Loucy (cell line): Measurements from ENCODE around the gene NEUROD2.

Experiments
- H2AFZ ChIP-seq: fragments of 200-600 bp; sonication (generic); 2 replicates; pipeline ENCODE4 v1.6.0; 2016; ENCODE audit warnings: antibody characterized with exemption, mild to moderate bottlenecking, low read length, moderate library complexity
- H3F3A ChIP-seq: fragments of 200-600 bp; 2 replicates; pipeline ENCODE4 v1.6.0; 2016; ENCODE audit warnings: antibody characterized with exemption, low read depth, mild to moderate bottlenecking
- H3K27me3 ChIP-seq: fragments of 200-600 bp; sonication (generic); 2 replicates; pipeline ENCODE4 v1.6.1; 2014; ENCODE audit warnings: low read length, mild to moderate bottlenecking; ENCODE audit not compliant: insufficient read depth, poor library complexity, severe bottlenecking
- H3K36me3 ChIP-seq: fragments of 200-600 bp; sonication (generic); 2 replicates; pipeline ENCODE4 v1.6.1; 2016; ENCODE audit warnings: low read length; ENCODE audit not compliant: insufficient read depth
- H3K4me1 ChIP-seq: fragments of 200-600 bp; sonication (generic); 2 replicates; pipeline ENCODE4 v1.5.1; 2014; ENCODE audit warnings: low read length, mild to moderate bottlenecking; ENCODE audit not compliant: insufficient read depth, poor library complexity, severe bottlenecking
- H3K4me2 ChIP-seq: fragments of 200-600 bp; sonication (generic); 2 replicates; pipeline ENCODE4 v1.6.0; 2014; ENCODE audit warnings: antibody characterized with exemption, low read length, low read depth, mild to moderate bottlenecking; ENCODE audit not compliant: poor library complexity, severe bottlenecking
- H3K4me3 ChIP-seq: fragments of 200-600 bp; sonication (generic); 2 replicates; pipeline ENCODE4 v1.5.1; 2014; ENCODE audit warnings: low read length, mild to moderate bottlenecking, mixed read lengths; ENCODE audit not compliant: poor library complexity, severe bottlenecking
- H3K79me2 ChIP-seq: fragments of 200-600 bp; sonication (generic); 2 replicates; pipeline ENCODE4 v1.6.1; 2014; ENCODE audit warnings: low read length; ENCODE audit not compliant: insufficient read depth
- H3K9ac ChIP-seq: fragments of 200-600 bp; sonication (generic); 2 replicates; pipeline ENCODE4 v1.6.0; 2014; ENCODE audit warnings: mild to moderate bottlenecking, low read depth, low read length, moderate library complexity; ENCODE audit not compliant: poor library complexity, severe bottlenecking
- H3K9me2 ChIP-seq: fragments of 200-600 bp; sonication (generic); replicated peaks from 2 replicates; pipeline ENCODE4 v1.6.1; 2016; ENCODE audit warnings: low read depth, low read length, mixed read lengths
- H3K9me3 ChIP-seq: fragments of 200-600 bp; sonication (generic); 2 replicates; pipeline ENCODE4 v1.6.1; 2014; ENCODE audit warnings: mild to moderate bottlenecking, antibody characterized with exemption, low read length, low read depth; ENCODE audit not compliant: insufficient read depth
- H4K20me1 ChIP-seq: fragments of 200-600 bp; sonication (generic); 2 replicates; pipeline ENCODE4 v1.6.0; 2014; ENCODE audit warnings: antibody characterized with exemption, low read length, mild to moderate bottlenecking; ENCODE audit not compliant: insufficient read depth, poor library complexity, severe bottlenecking
- CTCF ChIP-seq: fragments of 200-600 bp; sonication (generic); conservative IDR thresholded peaks from 2 replicates; pipeline ENCODE4 v1.5.1; 2014; ENCODE audit warnings: mild to moderate bottlenecking, antibody characterized with exemption, low read length
- EZH2phosphoT487 ChIP-seq: fragments of 200-600 bp; IDR thresholded peaks from 2 replicates; pipeline ENCODE4 v1.6.1; 2018; ENCODE audit warnings: antibody characterized with exemption, mild to moderate bottlenecking, moderate library complexity, borderline replicate concordance

Gene NEUROD2

DNA sequence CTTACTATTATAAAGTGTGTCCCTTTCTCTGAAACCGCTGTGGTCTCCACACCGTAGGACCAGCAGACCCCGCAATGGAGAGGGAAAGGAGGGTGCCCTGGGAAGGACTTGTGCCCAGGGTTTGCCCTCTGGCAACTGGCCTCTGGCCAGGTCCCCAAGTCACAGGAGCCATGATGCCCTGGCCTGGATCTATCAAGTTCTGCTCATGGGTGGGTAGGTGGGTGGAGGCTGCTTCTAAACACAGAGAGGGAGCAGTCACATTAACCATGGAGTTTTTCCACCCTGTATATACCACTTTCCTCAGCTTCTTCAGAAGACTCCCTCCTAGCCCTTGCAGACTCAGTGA lies 9.4 kb upstream of the NEUROD2 start:
- peak overlapping the region; percentile 70 for H3K4me2 ChIP-seq
- H3K79me2 ChIP-seq, result no peaks in the 10 kb centered on the region
- peaks cover 17% of the 10 kb centered on the region for H3K4me1 ChIP-seq
- H3K27me3 ChIP-seq, result no peaks in the 10 kb centered on the region
- H3K9me3 ChIP-seq, result no peaks in the 10 kb centered on the region
- H2AFZ ChIP-seq, result peak overlapping the region; percentile 86; the same call in 1 of the 2 replicates
- H3F3A ChIP-seq, result no peaks in the 10 kb centered on the region
- no peaks in the 10 kb centered on the region for H4K20me1 ChIP-seq
- peak overlapping the region; percentile 90 for H3K4me3 ChIP-seq
- TF ChIP-seq CTCF (no peak), EZH2phosphoT487 (no peak)
- H3K9ac ChIP-seq, result peak overlapping the region; percentile 53
- H3K9me2 ChIP-seq, result no peaks in the 10 kb centered on the region
- H3K36me3 ChIP-seq, result no peaks in the 10 kb centered on the region

GRCh38 chr17:39615434-39615833 lies 7.7 kb upstream of the NEUROD2 start:
- no peak for TF ChIP-seq EZH2phosphoT487
- TF ChIP-seq CTCF, result no peak
- Histone ChIP-seq H3K4me1 (peaks cover 17% of the 10 kb centered on the region), H3K4me2 (no peak overlapping the region), H3K36me3 (no peaks in the 10 kb centered on the region), H3K4me3 (no peak overlapping the region), H3F3A (no peaks in the 10 kb centered on the region), H3K9me2 (no peaks in the 10 kb centered on the region), H3K9me3 (no peaks in the 10 kb centered on the region), H3K79me2 (no peaks in the 10 kb centered on the region), H2AFZ (no peak overlapping the region), H3K27me3 (no peaks in the 10 kb centered on the region), H4K20me1 (no peaks in the 10 kb centered on the region), H3K9ac (no peak overlapping the region)

DNA sequence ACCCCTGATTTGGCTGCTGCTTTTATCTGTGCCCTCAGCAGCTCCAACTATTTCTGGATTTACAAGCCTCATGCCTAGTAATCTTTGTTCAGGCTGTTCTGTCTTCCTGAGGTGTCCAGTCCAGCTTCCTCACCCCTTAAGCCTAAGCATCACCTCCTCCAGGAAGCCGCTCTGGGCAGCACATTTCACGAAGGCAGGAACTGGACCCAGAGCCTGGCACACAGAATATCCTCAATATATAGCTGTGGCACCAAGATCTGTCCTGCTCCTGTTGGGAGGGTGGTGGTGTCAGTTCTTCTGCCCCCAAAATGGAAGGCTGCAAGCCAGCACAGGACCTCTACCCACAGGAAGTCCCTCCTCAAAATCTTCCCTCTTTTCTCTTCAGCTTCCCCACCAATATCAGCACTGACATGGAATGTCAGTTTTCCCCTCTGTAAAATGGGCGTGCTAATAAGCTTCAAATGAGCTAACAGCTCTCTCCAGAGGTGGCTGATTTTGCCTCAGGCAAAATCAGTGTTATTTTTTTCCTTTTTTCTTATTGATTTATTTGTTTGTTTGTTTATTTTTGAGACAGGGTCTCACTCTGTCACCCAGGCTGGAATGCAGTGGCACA lies 6.9 kb upstream of the NEUROD2 start:
- Histone ChIP-seq H3K9me3 (no peaks in the 10 kb centered on the region), H3K27me3 (no peaks in the 10 kb centered on the region), H2AFZ (no peak overlapping the region), H3K9me2 (no peaks in the 10 kb centered on the region), H3K79me2 (no peaks in the 10 kb centered on the region), H3K36me3 (no peaks in the 10 kb centered on the region), H4K20me1 (no peaks in the 10 kb centered on the region), H3F3A (no peaks in the 10 kb centered on the region), H3K4me3 (no peak overlapping the region), H3K9ac (no peak overlapping the region), H3K4me2 (no peak overlapping the region), H3K4me1 (peaks cover 17% of the 10 kb centered on the region)
- TF ChIP-seq EZH2phosphoT487 (no peak), CTCF (no peak)
